ENCODE results near the gene PRDM11. TPM values are rescaled to one million over a fixed set of nuclear protein-coding genes. Genes with fewer than 3 reads are reported as not detected.

PRDM11 gene
- total and polyA plus RNA-seq, 4 donors = 0.64 to 6.9 (median 2.8) TPM

GRCh38 chr11:45254070-45254469, 107.6 kb downstream of the PRDM11 start:
- no peak overlapping the region for H3K9ac ChIP-seq (ENCODE audit: low read depth in 1 of 2, low read length in 2 of 2)
- H3K27me3 ChIP-seq (ENCODE audit: control insufficient read depth in 4 of 4, insufficient read depth in 4 of 4, low read length in 3 of 4) = peaks cover 0 to 3% (median 0%) of the 10 kb centered on the region in 4 donors
- no peaks in the 10 kb centered on the region for H3K36me3 ChIP-seq (ENCODE audit: control insufficient read depth in 4 of 4, insufficient read depth in 3 of 4, low read depth in 1 of 4, low read length in 3 of 4)
- 85% methylated on average over 4 of the region's 4 CpGs for WGBS
- no peaks in the 10 kb centered on the region for H3K9me3 ChIP-seq (ENCODE audit: control insufficient read depth in 4 of 4, low read length in 3 of 4)
- H3K4me3 ChIP-seq (ENCODE audit: low read depth in 1 of 3, low read length in 3 of 3) = no peak overlapping the region
- DNase-seq (ENCODE audit: low spot score) = no peak
- TF ChIP-seq EGR1 (IDR thresholded peaks at IDR 0.05; ENCODE audit: low read depth in 2 of 2) (no peak), FOXA2 (IDR thresholded peaks at IDR 0.05) (no peak), REST (IDR thresholded peaks at IDR 0.05) (no peak), CTCF (IDR thresholded peaks at IDR 0.05; ENCODE audit: low read depth, low read length, missing input control) (no peak), FOXA1 (IDR thresholded peaks at IDR 0.05) (no peak), ZBTB33 (IDR thresholded peaks at IDR 0.05) (no peak), JUND (IDR thresholded peaks at IDR 0.05) (no peak), NR2F2 (IDR thresholded peaks at IDR 0.05) (no peak), SP1 (IDR thresholded peaks at IDR 0.05) (no peak), RAD21 (IDR thresholded peaks at IDR 0.05) (no peak), YY1 (IDR thresholded peaks at IDR 0.05) (no peak), TAF1 (conservative IDR thresholded peaks at IDR 0.05) (no peak), RXRA (IDR thresholded peaks at IDR 0.05) (no peak)
- no peak overlapping the region for H3K27ac ChIP-seq (ENCODE audit: low read depth in 1 of 2, low read length in 2 of 2)
- no peaks in the 10 kb centered on the region for H3K4me1 ChIP-seq (ENCODE audit: control insufficient read depth in 4 of 4, insufficient read depth in 4 of 4, low read length in 3 of 4)

- Histone ChIP-seq H3K4me3 (ENCODE audit: low read depth in 1 of 3, low read length in 3 of 3) (no peak overlapping the region), H3K36me3 (ENCODE audit: control insufficient read depth in 4 of 4, insufficient read depth in 3 of 4, low read depth in 1 of 4, low read length in 3 of 4) (no peaks in the 10 kb centered on the region), H3K9ac (ENCODE audit: low read depth in 1 of 2, low read length in 2 of 2) (no peak overlapping the region), H3K4me1 (ENCODE audit: control insufficient read depth in 4 of 4, insufficient read depth in 4 of 4, low read length in 3 of 4) (no peaks in the 10 kb centered on the region), H3K27ac (ENCODE audit: low read depth in 1 of 2, low read length in 2 of 2) (no peak overlapping the region), H3K27me3 (ENCODE audit: control insufficient read depth in 4 of 4, insufficient read depth in 4 of 4, low read length in 3 of 4) (no peaks in the 10 kb centered on the region), H3K9me3 (ENCODE audit: control insufficient read depth in 4 of 4, low read length in 3 of 4) (no peaks in the 10 kb centered on the region)
- TF ChIP-seq EGR1 (IDR thresholded peaks at IDR 0.05; ENCODE audit: low read depth in 2 of 2) = no peak
- TF ChIP-seq TAF1 (conservative IDR thresholded peaks at IDR 0.05) = no peak
- no peak for TF ChIP-seq JUND (IDR thresholded peaks at IDR 0.05)
- no peak for TF ChIP-seq HNF4G (IDR thresholded peaks at IDR 0.05)
- no peak for TF ChIP-seq FOXA2 (IDR thresholded peaks at IDR 0.05)
- no peak for TF ChIP-seq ZBTB33 (IDR thresholded peaks at IDR 0.05)
- TF ChIP-seq SP1 (IDR thresholded peaks at IDR 0.05) = no peak
- no peak for TF ChIP-seq ATF3 (IDR thresholded peaks at IDR 0.05)
- no peak for TF ChIP-seq GABPA (IDR thresholded peaks at IDR 0.05 in 1 of 2, conservative IDR thresholded peaks at IDR 0.05 in 1 of 2)
- TF ChIP-seq HNF4A (conservative IDR thresholded peaks at IDR 0.05) = no peak
- 26% methylated on average over 4 of the region's 4 CpGs for WGBS
- no peak for DNase-seq (ENCODE audit: low spot score)
These were observed 112.6 kb downstream of the PRDM11 start for GRCh38 chr11:45258982-45259530.

All from liver (tissue), 9 donors.